HEK293 (cell line): ENCODE results near the gene RGS9BP.

Experiments used
- CTCF ChIA-PET: fragments of 350-600 bp; formaldehyde crosslinking; extraction: SDS; loops from one replicate; lab custom pipeline; 2021; ENCODE audit warnings: antibody characterized with exemption; lab: Yijun Ruan, JAX
- POLR2A ChIA-PET: fragments of 300-600 bp; formaldehyde crosslinking; extraction: SDS; loops from one replicate; lab custom pipeline; 2020; ENCODE audit warnings: antibody characterized with exemption, inconsistent platforms; lab: Yijun Ruan, JAX
- H3K27ac ChIP-seq: fragments of 200-500 bp; sonication (Bioruptor generic); 2 replicates; pipeline ENCODE4 v1.5.1; 2014; ENCODE audit warnings: low read depth, low read length, control low read depth, inconsistent platforms; ENCODE audit errors: extremely low read depth
- H3K36me3 ChIP-seq, 2 experiments: fragments of 200-500 bp in 1 of 2; sonication (Bioruptor generic) in 1 of 2; 1 replicate in 1 of 2; 2 replicates in 1 of 2; pipeline ENCODE4 v1.5.1; 2014 to 2017; ENCODE audit warnings: inconsistent platforms in 2 of 2, low read length in 2 of 2; ENCODE audit not compliant: control insufficient read depth in 2 of 2, insufficient read depth in 1 of 2
- H3K4me1 ChIP-seq: fragments of 200-500 bp; sonication (Bioruptor generic); 2 replicates; pipeline ENCODE4 v1.5.1; 2014; ENCODE audit warnings: mild to moderate bottlenecking, low read length, inconsistent platforms; ENCODE audit not compliant: control insufficient read depth, insufficient read depth
- H3K4me3 ChIP-seq: 2 replicates; pipeline ENCODE4 v1.5.1; 2011; ENCODE audit warnings: low read depth, mild to moderate bottlenecking, control low read depth, low read length, moderate library complexity
- H3K9me3 ChIP-seq: fragments of 200-500 bp; sonication (Bioruptor generic); 2 replicates; pipeline ENCODE4 v1.5.1; 2014; ENCODE audit warnings: low read depth, low read length, inconsistent platforms; ENCODE audit not compliant: control insufficient read depth, insufficient read depth
- GLI4 ChIP-seq: fragments of 450-650 bp; formaldehyde crosslinking; IDR thresholded peaks from 2 replicates; pipeline ENCODE4 v1.5.1; 2016; ENCODE audit warnings: missing biosample characterization, missing genetic modification characterization
- KLF8 ChIP-seq: fragments of 450-650 bp; formaldehyde crosslinking; IDR thresholded peaks from 2 replicates; pipeline ENCODE4 v1.5.1; 2016; ENCODE audit warnings: missing biosample characterization, missing genetic modification characterization
- PRDM1 ChIP-seq: fragments of 450-650 bp; formaldehyde crosslinking; IDR thresholded peaks from 2 replicates; pipeline ENCODE4; 2016; ENCODE audit warnings: missing biosample characterization, missing genetic modification characterization
- TRIM28 ChIP-seq: IDR thresholded peaks from 2 replicates; pipeline ENCODE4 v1.6.1; 2011; ENCODE audit warnings: low read length, control low read depth, borderline replicate concordance
- WT1 ChIP-seq: fragments of 450-650 bp; formaldehyde crosslinking; IDR thresholded peaks from 2 replicates; pipeline ENCODE4 v1.5.1; 2016; ENCODE audit warnings: missing biosample characterization, missing genetic modification characterization
- ZFP3 ChIP-seq: fragments of 450-650 bp; formaldehyde crosslinking; IDR thresholded peaks from 2 replicates; pipeline ENCODE4 v1.5.1; 2016; ENCODE audit warnings: low read depth, missing biosample characterization, missing genetic modification characterization
- ZNF174 ChIP-seq: fragments of 450-650 bp; formaldehyde crosslinking; IDR thresholded peaks from 2 replicates; pipeline ENCODE4 v1.5.0; 2017; ENCODE audit warnings: missing biosample characterization, mild to moderate bottlenecking, missing genetic modification characterization
- ZNF341 ChIP-seq: fragments of 450-650 bp; formaldehyde crosslinking; IDR thresholded peaks from 2 replicates; pipeline ENCODE4; 2016; ENCODE audit warnings: low read depth, missing biosample characterization, missing genetic modification characterization
- ZNF37A ChIP-seq: fragments of 450-650 bp; IDR thresholded peaks from 2 replicates; pipeline ENCODE4 v1.5.1; 2018; ENCODE audit warnings: missing biosample characterization, missing genetic modification characterization
- ZNF404 ChIP-seq: fragments of 450-650 bp; formaldehyde crosslinking; IDR thresholded peaks from 2 replicates; pipeline ENCODE4 v1.5.1; 2017; ENCODE audit warnings: missing biosample characterization, missing genetic modification characterization
- ZNF473 ChIP-seq: fragments of 450-650 bp; formaldehyde crosslinking; IDR thresholded peaks from 2 replicates; pipeline ENCODE4 v1.5.1; 2017; ENCODE audit warnings: missing biosample characterization, missing genetic modification characterization
- ZNF488 ChIP-seq: fragments of 450-650 bp; formaldehyde crosslinking; IDR thresholded peaks from 2 replicates; pipeline ENCODE4 v1.5.1; 2016; ENCODE audit warnings: missing biosample characterization, missing genetic modification characterization
- ZNF548 ChIP-seq: fragments of 450-650 bp; formaldehyde crosslinking; IDR thresholded peaks from 2 replicates; pipeline ENCODE4 v1.5.1; 2016; ENCODE audit warnings: missing biosample characterization, missing genetic modification characterization
- ZNF571 ChIP-seq: fragments of 450-650 bp; formaldehyde crosslinking; IDR thresholded peaks from 2 replicates; pipeline ENCODE4 v1.5.0; 2017; ENCODE audit warnings: missing biosample characterization, missing genetic modification characterization
- ZNF585B ChIP-seq: fragments of 450-650 bp; formaldehyde crosslinking; IDR thresholded peaks from 2 replicates; pipeline ENCODE4 v1.5.1; 2016; ENCODE audit warnings: missing biosample characterization, missing genetic modification characterization
- ZNF610 ChIP-seq: fragments of 450-650 bp; formaldehyde crosslinking; IDR thresholded peaks from 2 replicates; pipeline ENCODE4 v1.5.1; 2016; ENCODE audit warnings: missing biosample characterization, missing genetic modification characterization, borderline replicate concordance
- ZNF624 ChIP-seq: fragments of 450-650 bp; formaldehyde crosslinking; IDR thresholded peaks from 2 replicates; pipeline ENCODE4 v1.5.1; 2017; ENCODE audit warnings: missing biosample characterization, missing genetic modification characterization
- ZNF837 ChIP-seq: fragments of 450-650 bp; formaldehyde crosslinking; IDR thresholded peaks from 2 replicates; pipeline ENCODE4 v1.5.1; 2016; ENCODE audit warnings: missing biosample characterization, missing genetic modification characterization
- ZSCAN4 ChIP-seq: fragments of 450-650 bp; formaldehyde crosslinking; IDR thresholded peaks from 2 replicates; pipeline ENCODE4 v1.5.1; 2017; ENCODE audit warnings: missing biosample characterization, missing genetic modification characterization
- TF ChIP-seq, protein P1 (sequence below): fragments of 450-650 bp; formaldehyde crosslinking; IDR thresholded peaks from 2 replicates; pipeline ENCODE4 v1.5.1; 2017; ENCODE audit warnings: missing biosample characterization, missing genetic modification characterization

RGS9BP gene

DNA sequence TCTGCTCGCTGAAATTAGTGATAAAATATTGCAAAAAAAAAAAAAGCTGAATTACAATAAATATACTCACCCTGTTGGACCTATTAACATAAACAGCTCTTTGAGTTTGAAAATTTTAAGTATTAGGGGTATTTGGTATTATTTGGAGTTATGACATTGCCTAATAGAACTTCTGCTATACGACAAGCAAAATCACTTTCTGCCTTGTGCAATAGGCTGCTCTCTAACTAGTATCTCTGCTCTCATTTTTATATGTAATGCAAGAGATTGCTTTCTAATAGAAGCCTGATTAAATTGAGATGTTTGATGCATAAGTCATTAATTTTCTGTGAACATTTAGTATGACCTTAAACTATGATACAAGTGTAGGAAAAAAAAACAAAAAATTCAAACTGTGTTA lies 5.3 kb downstream of the RGS9BP start:
- TF ChIP-seq ZNF837 (no peak), PRDM1 (tag by site-specific recombination) (peak; percentile 14; the same call in 1 of the 2 replicates), KLF8 (tag by site-specific recombination) (no peak)
- ChIA-PET POLR2A (interaction anchor here (0.6 to 2.6 kb wide), 4 partner anchors 11 to 1975 kb away, joined by 3 to 20 read pairs (median 4); partner anchors contain the start of gene NUDT19), CTCF (interaction anchor here (0.6 to 1.4 kb wide), 4 partner anchors 8 to 471 kb away, joined by 3 to 4 read pairs (median 4); partner anchors contain the start of gene PDCD5)
- no peak overlapping the region for H3K27ac ChIP-seq
- H3K9me3 ChIP-seq, result no peaks in the 10 kb centered on the region
- H3K4me1 ChIP-seq, result peaks cover 5% of the 10 kb centered on the region
- H3K4me3 ChIP-seq, result no peak overlapping the region
- H3K36me3 ChIP-seq, result no peaks in the 10 kb centered on the region; a peak in 2 of 3 replicates

DNA sequence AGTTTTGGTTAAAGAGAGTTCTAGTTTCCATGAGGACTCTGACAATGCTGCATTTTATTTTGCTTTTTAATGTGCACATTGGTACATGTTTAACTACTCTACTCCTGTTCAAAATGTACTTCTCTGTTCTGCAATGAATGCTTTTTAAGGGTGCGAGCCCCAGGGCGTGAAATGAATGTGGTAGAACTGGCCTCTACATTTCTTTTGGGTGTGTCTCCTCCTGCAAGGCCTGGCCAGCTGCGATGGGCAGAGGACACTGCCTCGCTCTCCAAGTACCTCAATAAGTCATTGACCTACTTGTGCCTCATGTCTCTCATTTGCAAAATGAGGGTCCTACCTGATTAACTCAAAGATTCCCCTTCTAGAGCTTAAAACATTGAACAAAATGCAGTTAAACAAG lies 6.7 kb downstream of the RGS9BP start:
- H3K36me3 ChIP-seq, result no peaks in the 10 kb centered on the region; a peak in 2 of 3 replicates
- H3K4me3 ChIP-seq, result no peak overlapping the region
- no peaks in the 10 kb centered on the region for H3K9me3 ChIP-seq
- no peak overlapping the region for H3K27ac ChIP-seq
- 0 out of 2 replicates have a peak, but pooled peaks have one; percentile 2 for TF ChIP-seq ZNF174 (tag by site-specific recombination)
- no peak for TF ChIP-seq ZNF341
- CTCF ChIA-PET, result interaction anchor here (0.6 to 1.0 kb wide), 4 partner anchors 9 to 395 kb away, joined by 3 to 5 read pairs (median 3); partner anchors contain the start of gene NUDT19
- peaks cover 3% of the 10 kb centered on the region; the same call in 1 of the 2 replicates for H3K4me1 ChIP-seq
- POLR2A ChIA-PET, result interaction anchor here (0.8 to 2.6 kb wide), 2 partner anchors 9 to 260 kb away, joined by 3 to 20 read pairs; partner anchors contain the start of gene NUDT19

- ChIA-PET POLR2A (no interaction called here), CTCF (interaction anchor here (0.5 to 2.4 kb wide), 2 partner anchors 9 to 291 kb away, joined by 3 to 15 read pairs; no protein-coding TSS in a partner anchor)
- H3K27ac ChIP-seq, result no peak overlapping the region
- no peaks in the 10 kb centered on the region for H3K9me3 ChIP-seq
- H3K4me3 ChIP-seq, result no peak overlapping the region
- no peak for TF ChIP-seq ZNF488 (tag by site-specific recombination)
- no peak for TF ChIP-seq GLI4 (tag by site-specific recombination)
- no peak for TF ChIP-seq ZNF37A (tag by site-specific recombination)
- no peak for TF ChIP-seq WT1
- 0 out of 2 replicates have a peak, but pooled peaks have one; percentile 9 for TF ChIP-seq ZNF585B (tag by site-specific recombination)
- no peaks in the 10 kb centered on the region; a peak in 1 of 3 replicates for H3K36me3 ChIP-seq
- H3K4me1 ChIP-seq, result peaks cover 17% of the 10 kb centered on the region
Measured at GRCh38 chr19:32686847-32687475, 11.3 kb downstream of the RGS9BP start.

DNA sequence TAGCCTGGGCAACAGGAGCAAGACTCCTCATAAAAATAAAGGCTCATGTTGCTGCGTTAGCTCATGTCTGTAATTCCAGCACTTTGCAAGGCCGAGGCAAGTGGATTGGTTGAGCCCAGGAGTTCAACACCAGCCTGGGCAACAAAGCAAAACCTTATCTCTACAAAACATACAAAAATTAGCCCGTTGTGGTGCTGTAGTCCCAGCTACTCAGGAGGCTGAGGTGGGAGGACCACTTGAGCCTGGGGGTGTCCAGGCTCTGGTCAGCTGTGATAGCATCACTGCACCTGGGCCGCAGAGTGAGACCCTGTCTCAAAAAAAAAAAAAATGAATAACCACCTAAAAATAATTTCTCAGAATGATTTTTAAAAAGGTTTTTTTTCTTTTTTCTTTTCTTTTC lies 12.0 kb downstream of the RGS9BP start:
- no peaks in the 10 kb centered on the region for H3K9me3 ChIP-seq
- CTCF ChIA-PET, result interaction anchor here (0.5 to 2.4 kb wide), 3 partner anchors 10 to 548 kb away, joined by 3 to 15 read pairs (median 4); no protein-coding TSS in a partner anchor
- TF ChIP-seq, protein P1, sequence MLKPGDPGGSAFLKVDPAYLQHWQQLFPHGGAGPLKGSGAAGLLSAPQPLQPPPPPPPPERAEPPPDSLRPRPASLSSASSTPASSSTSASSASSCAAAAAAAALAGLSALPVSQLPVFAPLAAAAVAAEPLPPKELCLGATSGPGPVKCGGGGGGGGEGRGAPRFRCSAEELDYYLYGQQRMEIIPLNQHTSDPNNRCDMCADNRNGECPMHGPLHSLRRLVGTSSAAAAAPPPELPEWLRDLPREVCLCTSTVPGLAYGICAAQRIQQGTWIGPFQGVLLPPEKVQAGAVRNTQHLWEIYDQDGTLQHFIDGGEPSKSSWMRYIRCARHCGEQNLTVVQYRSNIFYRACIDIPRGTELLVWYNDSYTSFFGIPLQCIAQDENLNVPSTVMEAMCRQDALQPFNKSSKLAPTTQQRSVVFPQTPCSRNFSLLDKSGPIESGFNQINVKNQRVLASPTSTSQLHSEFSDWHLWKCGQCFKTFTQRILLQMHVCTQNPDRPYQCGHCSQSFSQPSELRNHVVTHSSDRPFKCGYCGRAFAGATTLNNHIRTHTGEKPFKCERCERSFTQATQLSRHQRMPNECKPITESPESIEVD, result no peak
- TF ChIP-seq ZNF571 (tag by site-specific recombination) (no peak), ZNF488 (tag by site-specific recombination) (no peak), ZFP3 (tag by site-specific recombination) (no peak), ZSCAN4 (tag by site-specific recombination) (no peak), ZNF473 (tag by site-specific recombination) (no peak), TRIM28 (no peak), ZNF404 (no peak), ZNF624 (tag by site-specific recombination) (no peak), ZNF548 (tag by site-specific recombination) (no peak), ZNF610 (tag by site-specific recombination) (no peak)

More for the DNA sequence above, 12.0 kb downstream of the RGS9BP start:
- Histone ChIP-seq H3K27ac (no peak overlapping the region), H3K4me3 (no peak overlapping the region), H3K4me1 (peaks cover 17% of the 10 kb centered on the region), H3K36me3 (peaks cover 0 to 2% of the 10 kb centered on the region in 2 experiments; a peak in 2 of 3 replicates)
- POLR2A ChIA-PET, result interaction anchor here (0.7 kb wide), 1 partner anchor 13 kb away, joined by 3 read pairs; no protein-coding TSS in a partner anchor
